IPS-18c (cell line): ENCODE results near the gene NDNF.

Experiments used
- H3K4me3 ChIP-seq: 2 replicates; pipeline ENCODE4 v1.7.0; 2013; ENCODE audit warnings: low read depth, mild to moderate bottlenecking, low read length, moderate library complexity; ENCODE audit not compliant: insufficient read depth
- H3K9me3 ChIP-seq: one replicate; pipeline ENCODE4 v1.6.1; 2013; ENCODE audit warnings: mild to moderate bottlenecking, low read length, moderate library complexity; ENCODE audit not compliant: control insufficient read depth, insufficient read depth

NDNF gene

DNA sequence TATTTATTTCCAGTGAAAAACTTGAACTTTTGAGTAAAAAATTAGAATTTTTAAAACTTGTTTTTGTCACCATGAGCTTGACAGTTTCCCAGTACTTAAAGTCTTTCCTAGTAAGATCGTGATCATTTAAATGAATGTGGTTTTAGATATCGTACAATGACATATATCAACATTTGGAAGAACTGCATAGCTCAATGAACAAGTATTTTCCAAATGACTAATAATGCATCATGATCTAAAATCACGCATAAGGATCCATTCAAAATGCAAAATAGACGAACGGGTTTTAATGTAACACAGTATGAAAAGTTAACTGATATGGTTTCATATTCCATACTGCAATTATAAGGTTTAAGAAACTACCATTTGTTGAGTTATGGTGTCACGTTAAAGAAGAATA is 4.1 kb upstream of the NDNF start:
- H3K9me3 ChIP-seq: no peaks in the 10 kb centered on the region
- no peak overlapping the region for H3K4me3 ChIP-seq

- H3K4me3 ChIP-seq: no peak overlapping the region
- H3K9me3 ChIP-seq: no peaks in the 10 kb centered on the region
Observed at GRCh38 chr4:121073672-121074381, 1.5 kb upstream of the NDNF start.

- Histone ChIP-seq H3K4me3 (peak overlapping the region; percentile 75), H3K9me3 (no peaks in the 10 kb centered on the region)
Observed at GRCh38 chr4:121073004-121073435, 685 bp upstream of the NDNF start.

DNA sequence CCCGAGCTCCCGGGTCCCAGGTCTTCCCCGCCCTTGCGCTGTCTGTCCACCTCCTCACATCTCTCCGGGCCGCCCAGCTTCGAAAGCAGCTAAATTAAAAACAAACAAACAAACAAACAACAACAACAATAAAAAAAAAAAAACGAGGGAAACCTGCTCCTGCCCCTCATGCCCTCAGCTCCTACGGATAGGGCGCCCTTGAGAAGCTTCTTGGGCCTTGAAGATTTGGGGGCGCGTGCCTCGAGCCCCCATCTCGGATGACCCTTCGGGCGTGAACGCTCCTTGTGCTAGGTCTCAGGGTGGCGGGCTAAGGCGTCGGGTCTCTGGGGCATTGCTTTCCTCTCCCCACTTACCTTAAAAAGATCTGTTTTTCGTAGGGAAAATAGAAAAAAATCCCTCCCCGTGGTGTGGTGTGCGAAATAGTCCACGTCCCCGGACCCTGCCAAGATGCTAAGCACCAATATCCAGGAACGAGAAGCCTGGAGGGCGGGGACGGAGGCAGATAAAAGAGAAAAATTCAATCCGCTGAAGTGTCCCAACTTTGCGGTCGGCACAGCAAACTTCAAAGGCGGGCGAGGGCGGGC is 603 bp downstream of the NDNF start:
- Histone ChIP-seq H3K4me3 (peak overlapping the region; percentile 75), H3K9me3 (no peaks in the 10 kb centered on the region)

DNA sequence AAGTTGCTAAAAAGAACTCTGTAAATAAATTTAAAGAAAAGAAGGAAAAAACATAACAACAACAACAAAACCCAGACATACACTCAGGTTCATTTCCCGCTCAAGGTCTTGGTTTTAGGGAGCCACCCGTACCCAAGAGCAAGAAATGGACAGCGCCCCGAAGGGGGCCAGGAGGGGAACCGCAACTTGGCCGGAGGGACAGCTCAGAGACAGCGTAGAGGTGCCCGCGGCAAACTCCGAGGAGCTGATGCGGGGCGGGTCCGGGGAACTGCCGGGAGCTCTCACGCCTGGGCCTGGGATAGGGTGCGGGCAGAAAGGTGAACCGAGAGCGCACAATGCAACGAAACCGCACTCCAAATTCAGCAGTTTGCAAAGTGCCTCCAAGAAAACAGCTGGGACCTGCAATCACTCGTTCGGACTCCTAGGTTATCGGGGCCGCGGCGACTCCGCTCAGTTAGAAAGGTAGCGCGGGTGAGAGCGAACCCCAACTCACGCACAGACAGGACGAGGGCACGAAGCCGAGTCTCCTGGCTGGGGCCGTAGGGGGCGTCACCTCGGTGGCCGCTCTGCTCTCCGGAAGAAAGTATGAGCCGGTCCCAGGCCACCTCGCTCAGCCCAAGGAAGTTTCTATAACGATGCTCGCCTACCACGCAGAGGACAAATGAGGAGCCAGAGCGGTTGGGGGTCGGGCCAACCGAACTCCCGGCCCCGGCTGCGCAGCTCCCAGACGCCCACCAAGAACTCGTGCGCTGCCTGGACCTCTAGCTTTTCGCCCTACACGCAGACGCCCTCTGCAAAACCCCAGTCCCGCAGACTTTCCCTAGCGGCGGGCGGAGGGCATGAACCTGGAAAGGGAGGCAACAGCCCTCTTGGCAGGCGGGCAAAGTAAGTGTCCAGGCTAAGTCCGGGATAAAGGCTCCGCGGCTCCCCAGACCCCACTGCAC is 1.4 kb downstream of the NDNF start:
- H3K4me3 ChIP-seq: peak overlapping the region; percentile 75
- no peaks in the 10 kb centered on the region for H3K9me3 ChIP-seq

- Histone ChIP-seq H3K9me3 (no peaks in the 10 kb centered on the region), H3K4me3 (peak overlapping the region; percentile 75; the same call in 1 of the 2 replicates)
Observed at GRCh38 chr4:121070274-121070673, 2.1 kb downstream of the NDNF start.

DNA sequence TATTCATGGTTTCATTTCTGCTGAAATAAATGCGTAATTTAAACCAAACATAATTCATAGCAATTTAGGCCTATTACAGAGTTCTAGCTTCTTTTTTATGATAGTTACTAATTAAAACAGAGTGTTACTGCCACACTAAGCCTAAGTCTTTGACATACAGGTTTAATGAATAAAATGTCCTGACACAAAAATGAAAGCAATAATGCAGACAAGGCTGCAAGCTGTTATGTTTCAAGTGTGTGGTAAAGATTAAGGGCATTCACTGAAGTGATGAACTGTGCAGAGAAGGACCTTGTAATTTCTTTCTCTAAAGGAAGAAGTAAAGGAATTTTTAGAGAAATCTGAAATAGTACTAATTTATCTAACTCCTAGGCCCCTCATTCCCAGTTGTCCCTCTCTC is 2.9 kb downstream of the NDNF start:
- H3K9me3 ChIP-seq: no peaks in the 10 kb centered on the region
- H3K4me3 ChIP-seq: no peak overlapping the region

DNA sequence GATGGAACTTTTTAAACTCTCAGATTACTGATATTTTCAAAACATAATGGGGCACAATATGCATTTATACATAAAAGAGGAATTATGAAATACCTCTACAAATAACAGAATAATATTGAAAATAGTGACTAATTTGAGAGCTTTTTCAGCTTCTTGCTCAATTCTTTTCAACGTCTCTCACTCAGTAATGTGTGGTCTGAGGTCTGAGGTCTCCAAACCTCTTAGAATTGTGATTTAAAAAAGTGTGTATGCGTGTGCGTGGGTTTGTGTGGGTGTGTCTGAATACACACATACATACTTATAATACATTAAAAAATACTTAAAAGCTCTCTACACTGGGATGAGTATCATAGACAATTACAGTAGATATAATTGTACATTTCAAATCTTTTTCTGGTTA is 7.9 kb downstream of the NDNF start:
- no peak overlapping the region for H3K4me3 ChIP-seq

DNA sequence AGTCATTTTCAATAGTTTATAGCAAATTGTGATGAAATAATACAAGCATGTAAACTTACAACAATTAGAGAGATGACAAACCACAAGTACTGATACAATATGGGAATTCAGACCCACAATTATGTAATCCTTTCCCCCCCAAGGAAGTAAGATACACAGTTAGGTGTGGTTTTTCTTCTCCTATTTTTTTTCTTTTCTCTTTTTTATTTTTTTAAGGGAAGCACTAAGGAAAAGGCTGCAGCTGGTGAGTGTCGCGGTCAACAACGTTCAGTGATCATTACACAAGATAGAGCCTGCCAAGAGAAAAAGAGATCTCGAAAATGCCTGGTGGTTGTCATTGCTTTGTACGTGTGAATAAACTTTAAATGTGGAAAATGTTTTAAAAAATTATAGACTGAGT is 9.8 kb downstream of the NDNF start:
- Histone ChIP-seq H3K4me3 (no peak overlapping the region), H3K9me3 (no peaks in the 10 kb centered on the region)

More for the DNA sequence above, 7.9 kb downstream of the NDNF start:
- no peaks in the 10 kb centered on the region for H3K9me3 ChIP-seq

DNA sequence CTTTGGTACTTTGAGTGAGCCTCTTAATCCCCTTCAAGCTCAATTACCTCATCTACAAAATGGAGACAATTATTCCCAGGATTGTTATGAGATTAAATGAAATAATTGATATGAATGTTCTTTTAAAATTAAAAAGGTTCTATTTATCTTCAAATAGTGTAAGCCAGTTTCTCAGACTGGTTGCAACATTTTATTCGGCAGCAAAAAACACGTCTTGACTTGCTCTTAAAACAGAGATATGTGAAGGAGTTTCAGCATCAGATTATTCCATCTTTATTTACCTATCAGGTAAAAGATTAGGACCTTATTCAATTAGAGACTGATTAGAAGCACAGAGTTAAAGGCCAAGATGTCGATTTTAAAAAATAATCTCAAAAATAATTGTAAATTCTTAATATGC is 10.5 kb downstream of the NDNF start:
- Histone ChIP-seq H3K9me3 (no peaks in the 10 kb centered on the region), H3K4me3 (no peak overlapping the region)

GRCh38 chr4:121061215-121061614 is 11.1 kb downstream of the NDNF start:
- Histone ChIP-seq H3K9me3 (no peaks in the 10 kb centered on the region), H3K4me3 (no peak overlapping the region)

GRCh38 chr4:121057466-121057922 is 14.8 kb downstream of the NDNF start:
- H3K9me3 ChIP-seq: no peaks in the 10 kb centered on the region
- H3K4me3 ChIP-seq: no peak overlapping the region

DNA sequence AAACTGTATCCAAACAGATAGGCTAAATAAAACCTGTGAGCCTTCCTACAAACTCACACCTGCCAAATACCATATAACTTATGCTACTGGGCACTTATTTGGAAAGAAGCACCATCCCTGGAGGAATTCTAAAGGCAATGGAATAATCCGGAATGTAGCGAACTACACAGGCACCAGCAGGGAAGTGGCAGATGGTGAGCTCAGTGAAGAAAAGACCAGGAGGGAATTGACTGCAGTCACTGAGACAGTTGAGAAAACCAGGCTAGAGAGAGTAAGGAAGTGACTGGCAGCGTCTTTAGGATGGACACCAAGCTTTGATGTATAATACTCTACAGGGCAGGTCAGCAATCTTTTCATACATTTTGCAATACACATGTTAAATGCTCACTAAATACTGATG is 16.3 kb downstream of the NDNF start:
- H3K9me3 ChIP-seq: no peaks in the 10 kb centered on the region
- no peak overlapping the region for H3K4me3 ChIP-seq

DNA sequence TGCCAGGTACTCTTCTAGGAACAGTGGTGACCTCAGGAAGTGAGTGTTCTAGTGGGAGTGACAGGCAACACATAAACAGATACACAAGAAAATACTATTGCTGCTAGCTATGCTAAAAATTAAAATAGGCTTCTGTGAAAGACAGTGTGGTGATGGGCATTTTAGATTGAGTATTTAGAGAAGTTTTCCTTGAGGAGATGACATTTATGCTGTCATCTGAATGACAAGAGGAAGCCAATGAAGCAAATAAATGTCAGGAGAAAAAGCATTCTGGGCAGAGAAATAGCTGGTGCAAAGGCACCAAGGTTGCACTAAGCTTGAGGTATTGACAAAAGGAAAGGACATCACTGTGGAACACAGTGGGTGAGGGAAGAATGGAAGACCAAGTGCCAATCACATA is 18.0 kb downstream of the NDNF start:
- H3K9me3 ChIP-seq: no peaks in the 10 kb centered on the region
- H3K4me3 ChIP-seq: no peak overlapping the region

DNA sequence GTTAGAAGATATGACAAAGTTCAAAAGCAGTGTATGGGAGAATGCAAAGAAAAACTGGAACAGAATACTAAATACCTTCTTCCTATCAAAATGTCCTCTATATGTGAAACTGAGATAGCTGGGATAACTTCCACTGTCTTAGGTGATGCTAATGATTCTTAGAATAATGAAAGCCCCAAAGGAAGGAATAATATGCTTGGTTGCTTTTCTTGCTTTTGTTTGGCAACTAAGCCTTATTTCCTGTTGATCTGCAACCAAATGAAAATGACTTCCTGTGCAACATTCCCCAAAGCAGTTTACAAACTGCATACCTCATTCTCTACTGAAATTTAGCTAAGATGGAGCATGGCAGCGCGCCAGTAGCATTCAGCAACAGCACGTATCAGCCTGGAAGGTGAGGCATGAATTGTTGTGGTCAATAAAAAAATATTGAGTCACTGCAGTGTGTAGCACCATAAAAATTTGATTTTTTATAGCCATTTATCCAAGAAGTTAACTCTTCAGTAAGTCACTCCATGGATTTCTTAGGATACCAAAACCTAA is 18.7 kb downstream of the NDNF start:
- Histone ChIP-seq H3K4me3 (no peak overlapping the region), H3K9me3 (no peaks in the 10 kb centered on the region)

DNA sequence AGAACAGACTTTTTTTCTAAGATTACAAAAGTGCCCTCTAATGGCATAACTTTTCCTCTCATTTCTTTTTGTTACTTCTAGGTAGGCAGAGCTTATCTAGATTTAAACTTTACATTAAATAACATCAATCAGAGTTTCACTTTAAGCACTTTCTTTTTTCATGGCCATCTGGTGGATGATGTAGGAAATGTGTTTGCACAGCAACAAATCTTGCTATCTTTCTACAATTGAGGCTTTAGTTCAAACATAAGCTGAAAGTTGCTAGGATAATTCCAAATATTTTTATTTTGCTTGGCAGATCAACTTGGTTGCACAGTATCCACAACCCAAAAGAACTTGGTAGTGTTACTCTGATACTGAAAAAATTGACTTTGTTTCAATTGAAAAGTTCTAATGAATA is 22.0 kb downstream of the NDNF start:
- Histone ChIP-seq H3K4me3 (no peak overlapping the region), H3K9me3 (no peaks in the 10 kb centered on the region)

DNA sequence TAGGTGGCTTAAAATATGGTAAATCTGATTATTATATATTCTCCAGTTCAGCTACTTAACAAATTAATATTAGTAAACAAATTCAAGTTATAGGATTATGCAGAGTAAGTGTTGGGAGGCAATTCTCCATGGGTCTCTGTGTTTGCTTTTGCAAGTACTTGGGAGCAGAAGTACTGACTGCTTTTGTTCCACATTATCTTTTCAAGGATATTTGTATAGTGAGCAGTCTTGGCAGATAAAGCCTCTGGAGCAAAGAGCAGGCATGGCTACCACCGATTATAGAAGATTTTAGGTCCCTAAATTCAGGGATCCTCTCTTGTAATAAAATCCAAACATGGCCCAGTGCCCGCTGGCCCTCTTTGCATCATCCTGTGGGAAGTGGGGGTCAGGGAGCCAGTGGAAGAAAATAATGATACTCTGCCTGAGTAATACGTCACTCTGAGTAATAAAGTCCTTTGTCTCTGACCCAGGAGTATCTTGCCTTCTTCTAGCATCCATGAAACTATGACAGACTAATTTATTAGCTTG is 23.2 kb downstream of the NDNF start:
- no peaks in the 10 kb centered on the region for H3K9me3 ChIP-seq
- no peak overlapping the region for H3K4me3 ChIP-seq
